GM19023 (cell line): ENCODE results near the gene ATXN7L1.

Experiments used
- ATAC-seq: cut with Tn5 transposase; IDR thresholded peaks from one replicate; pipeline ENCODE4 v1.9.1; 2021; ENCODE audit warnings: mild to moderate bottlenecking, moderate library complexity; ENCODE audit not compliant: unreplicated experiment

Gene ATXN7L1

DNA sequence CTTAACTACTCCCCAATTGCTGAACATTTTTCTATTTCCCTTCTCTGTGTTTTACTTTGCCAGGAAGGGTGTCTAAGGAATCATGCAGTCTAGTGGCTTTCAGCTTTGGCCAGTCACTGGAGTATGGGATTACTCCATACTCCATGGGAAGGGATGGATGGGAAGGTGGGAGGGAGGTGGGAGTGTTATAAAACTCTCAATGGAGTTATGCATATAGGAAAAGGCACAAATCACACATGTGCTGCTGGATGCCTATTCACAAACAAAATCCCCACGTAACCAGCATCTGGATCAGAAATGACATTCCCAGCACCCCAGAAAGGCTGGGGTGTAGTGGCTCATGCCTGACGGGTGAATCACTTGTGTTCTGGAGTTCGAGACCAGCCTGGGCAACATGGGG, 125.3 kb downstream of the ATXN7L1 start:
- ATAC-seq: no peak

DNA sequence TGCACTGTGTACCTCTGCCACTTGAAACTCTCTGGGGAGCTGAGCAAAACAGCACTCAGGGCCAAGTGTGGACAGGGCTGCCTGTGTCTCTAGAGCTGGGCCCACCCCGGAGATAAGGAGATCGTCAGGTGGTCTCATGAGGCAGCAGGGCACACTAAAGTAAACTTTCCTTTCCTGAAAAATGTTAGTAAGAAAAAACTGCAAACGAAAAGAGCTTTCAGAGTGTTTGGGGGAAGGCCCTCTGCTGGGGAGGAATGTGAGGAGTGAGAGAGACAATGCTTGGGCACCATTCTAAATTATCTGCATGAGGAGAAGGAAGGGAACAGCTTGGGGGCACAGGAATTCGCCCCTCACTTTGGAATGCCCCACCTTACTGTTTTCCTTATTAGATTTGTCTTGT, 127.7 kb downstream of the ATXN7L1 start:
- no peak for ATAC-seq

DNA sequence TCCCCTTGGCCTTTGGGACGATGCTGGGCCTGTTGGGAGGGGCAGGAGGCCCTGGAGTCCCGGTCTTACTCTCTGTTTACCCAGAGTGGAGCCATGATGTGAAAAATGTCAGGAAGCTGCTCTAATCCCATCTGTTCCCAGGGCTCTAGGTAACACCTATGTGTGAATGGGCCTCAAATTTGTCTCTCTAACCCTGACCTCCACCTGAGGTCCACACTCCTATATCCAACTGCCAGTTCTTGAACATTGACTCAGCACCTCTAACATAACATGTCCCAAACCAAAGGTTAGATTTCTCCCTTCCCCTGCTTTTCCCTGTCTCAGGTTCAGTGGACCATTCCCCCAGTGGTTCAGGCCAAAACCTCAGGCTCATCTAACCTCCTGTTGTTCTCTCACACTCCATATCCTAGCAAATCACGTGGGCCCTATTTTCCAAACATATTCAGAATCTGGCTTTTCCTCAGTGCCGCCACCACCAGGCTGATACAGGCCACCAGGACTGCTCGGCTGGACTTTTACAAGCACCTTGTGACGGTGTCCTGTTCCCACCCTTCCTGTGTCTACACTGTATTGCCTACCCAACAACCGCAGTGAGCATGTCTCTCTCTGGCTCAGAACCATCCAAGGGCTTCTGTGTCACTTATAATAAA, 130.6 kb downstream of the ATXN7L1 start:
- no peak for ATAC-seq

DNA sequence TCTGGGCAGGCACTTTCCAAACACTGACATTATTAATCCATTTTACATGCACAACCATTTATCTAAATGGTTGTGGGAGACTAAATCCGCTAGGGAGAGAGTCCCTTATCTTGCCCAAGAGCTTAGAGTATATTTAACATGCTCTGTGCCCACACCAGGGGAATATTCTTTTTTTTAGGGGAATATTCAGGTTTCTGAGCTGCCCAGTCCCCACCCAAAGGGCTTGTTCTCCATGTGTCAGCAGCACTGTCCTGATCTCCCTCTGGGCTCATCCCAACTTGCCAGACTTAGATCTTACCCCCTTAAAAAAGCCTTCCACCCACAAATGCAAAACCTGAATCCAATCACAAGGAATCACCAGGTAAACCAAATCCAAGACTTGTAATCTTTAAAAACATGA, 132.1 kb downstream of the ATXN7L1 start:
- no peak for ATAC-seq

DNA sequence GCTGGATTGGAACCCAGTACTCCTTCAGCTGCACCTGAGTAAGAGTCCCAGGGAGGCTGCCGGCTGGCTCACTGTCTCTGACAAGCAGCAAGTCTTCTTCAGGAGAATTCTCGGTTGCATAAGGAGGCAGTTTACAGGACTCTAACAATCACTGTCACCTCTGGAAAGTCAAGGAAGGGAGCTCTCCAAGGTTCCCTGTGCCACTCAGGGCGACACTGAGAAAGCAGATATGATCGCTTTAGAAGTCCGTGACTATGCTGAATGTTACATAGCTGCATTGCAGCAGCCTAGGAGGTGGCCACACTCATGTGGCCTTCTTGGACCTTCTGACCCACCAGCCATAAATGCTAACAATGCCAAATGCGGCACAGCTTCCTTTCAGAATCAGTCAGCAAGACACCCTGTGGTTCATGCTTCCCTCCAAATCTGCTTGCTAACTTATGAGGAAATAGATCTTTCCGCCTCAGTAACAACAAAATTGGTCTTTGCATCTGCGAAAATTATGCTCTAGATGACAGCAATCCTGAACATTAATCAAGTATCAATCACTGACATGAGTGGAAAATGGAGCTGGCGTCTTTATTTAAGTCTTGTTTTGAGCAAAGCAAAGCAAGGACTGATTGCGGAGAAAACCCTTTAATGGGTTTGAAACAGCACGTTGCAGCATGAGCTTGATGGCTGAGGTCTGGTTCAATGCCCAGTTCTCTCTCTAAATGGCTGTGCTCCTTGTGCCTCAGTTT, 132.9 kb downstream of the ATXN7L1 start:
- no peak for ATAC-seq

DNA sequence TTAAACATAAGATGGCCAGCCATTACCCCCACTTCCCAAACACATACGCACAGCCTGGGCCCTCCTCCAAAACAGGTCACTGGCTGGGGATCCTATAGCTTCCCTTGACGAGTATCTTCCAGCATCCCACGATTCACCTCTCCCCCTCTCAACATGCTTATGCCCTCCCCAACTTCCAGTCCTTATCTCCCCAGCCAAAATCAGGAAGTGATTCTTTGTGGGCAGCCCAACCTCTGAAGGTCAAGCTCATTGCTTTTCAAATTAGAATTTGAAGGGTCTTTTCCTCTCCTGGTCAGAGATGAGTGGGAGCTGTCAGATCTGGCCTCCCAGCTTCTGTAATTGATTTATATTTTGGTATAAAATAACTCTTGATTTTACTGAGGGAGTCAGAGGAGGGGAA, 133.6 kb downstream of the ATXN7L1 start:
- ATAC-seq: no peak

DNA sequence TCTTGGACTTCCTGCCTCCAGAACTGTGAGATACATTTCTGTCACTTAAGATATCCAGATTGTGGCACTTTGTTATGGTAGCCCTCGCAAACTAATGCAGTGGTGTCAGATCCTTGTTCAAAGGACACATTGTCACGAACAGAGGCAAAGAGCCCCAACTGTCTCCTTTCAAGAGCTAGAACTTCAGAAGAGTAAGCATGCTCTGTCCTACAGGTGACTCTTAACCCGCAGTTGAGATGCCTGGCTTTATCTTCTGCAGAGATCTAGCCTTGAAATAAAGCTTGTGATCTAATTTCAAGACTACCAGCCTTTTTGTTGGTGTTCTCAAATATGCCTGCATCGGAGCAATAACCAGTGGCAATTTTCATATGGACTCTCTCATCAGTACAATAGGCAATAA, 134.4 kb downstream of the ATXN7L1 start:
- ATAC-seq: no peak

DNA sequence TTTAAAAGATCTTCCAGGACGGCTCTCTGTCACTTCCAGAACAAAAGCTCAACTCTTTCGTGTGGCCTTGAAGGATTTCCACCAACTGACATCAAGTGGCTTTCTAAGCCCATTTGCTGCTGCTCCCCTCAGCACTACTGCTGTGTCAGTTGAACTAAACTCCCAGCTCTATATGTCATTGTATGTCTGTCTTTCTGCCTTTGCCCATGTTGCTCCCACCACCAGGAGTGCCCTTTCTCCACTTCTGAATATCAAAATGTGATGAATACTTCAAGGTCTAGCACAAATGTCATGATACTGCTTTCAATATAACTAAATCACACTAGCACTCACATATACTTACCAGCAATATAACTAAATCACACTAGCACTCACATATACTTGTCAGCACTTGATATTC, 138.3 kb downstream of the ATXN7L1 start:
- no peak for ATAC-seq

DNA sequence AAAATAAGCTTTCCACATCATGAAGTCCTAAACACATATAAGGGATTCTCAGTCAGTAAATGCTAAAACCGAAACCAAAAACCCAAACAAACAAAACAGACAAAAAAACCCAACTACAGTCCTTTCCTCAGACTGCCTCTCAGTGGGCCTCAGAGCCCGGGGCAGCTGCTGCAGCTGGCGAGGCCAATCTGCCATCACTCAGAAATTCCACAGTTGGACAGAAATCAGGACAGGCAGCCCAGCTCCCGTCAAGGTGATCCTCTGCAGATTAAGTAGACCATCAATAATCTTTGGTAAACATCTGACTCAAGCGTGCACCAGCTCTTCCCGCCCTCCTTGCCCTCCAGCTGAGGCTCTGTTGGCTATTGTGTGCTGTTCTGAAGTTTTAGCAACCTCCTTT, 142.2 kb downstream of the ATXN7L1 start:
- ATAC-seq: no peak

DNA sequence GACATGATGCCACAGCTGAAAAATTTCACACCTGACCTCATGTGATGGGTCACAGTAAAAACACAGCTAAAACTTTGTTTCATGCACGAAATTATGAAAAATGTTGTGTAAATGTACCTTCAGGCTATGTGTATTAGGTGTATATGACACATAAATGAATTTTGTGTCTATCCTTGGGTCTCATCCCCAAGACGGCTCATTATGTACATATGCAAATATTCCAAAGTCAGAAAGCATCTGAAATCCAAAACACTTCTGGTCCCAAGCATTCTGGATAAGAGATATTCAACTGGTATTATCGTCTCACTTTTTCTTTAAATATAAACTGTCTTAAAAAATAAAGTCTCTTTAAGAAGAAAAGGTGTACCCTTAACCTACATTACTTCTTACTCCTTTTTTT, 145.4 kb downstream of the ATXN7L1 start:
- no peak for ATAC-seq

DNA sequence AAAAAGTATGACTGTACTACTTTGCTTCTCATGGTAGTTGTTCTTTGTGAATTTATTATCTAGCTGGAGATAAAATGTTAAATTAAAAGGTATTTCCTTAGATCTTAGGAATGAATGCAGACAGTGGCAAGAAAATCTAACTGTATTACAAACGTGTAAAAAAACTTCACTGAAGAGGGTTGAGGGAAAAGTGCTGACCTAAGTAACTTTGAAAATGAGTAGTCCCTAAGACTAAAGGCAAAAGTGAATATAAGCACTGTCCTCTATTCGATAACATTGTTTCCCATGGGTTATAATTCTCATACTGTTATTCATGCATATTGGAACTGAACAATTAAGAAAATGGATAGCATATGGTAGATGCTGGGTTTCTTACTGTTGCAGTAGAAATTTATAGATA, 148.4 kb downstream of the ATXN7L1 start:
- no peak for ATAC-seq

DNA sequence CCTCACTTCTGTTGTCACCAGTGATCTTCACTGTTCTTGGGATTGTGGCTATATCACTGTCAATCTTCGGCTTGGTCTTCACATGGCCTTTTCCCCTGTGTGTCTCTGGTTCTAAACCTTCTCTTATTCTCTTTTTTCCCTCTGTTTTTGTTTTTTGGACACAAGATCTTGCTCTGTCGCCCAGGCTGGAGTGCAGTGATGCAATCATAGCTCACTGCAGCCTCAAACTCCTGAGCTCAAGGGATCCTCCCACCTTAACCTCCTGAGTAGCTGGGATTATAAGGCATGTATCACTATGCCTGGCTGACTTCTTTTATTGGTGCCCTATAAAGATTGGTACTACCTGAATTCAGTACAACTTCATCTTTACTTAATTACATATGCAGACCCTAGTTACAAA, 151.7 kb downstream of the ATXN7L1 start:
- ATAC-seq: no peak

DNA sequence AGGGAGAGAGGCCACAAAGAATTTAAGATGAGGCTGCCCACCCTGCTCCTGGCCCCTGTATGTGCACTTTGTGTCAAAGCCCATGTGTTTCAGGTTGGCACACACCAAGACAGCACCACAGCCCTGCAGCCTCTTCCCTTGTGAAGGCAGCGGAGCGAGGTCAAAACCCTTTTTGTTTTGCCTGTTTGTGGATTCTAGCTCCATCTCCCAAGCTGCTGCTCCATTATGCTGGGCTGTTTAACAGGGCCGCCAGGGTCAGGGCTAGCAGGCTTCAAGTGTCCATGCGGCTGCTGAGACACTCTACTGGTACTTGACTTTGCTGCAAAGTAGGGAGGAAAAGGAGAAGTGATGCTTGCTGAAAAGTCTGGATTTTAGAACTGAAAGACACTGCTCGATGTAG, 152.8 kb downstream of the ATXN7L1 start:
- ATAC-seq: no peak

DNA sequence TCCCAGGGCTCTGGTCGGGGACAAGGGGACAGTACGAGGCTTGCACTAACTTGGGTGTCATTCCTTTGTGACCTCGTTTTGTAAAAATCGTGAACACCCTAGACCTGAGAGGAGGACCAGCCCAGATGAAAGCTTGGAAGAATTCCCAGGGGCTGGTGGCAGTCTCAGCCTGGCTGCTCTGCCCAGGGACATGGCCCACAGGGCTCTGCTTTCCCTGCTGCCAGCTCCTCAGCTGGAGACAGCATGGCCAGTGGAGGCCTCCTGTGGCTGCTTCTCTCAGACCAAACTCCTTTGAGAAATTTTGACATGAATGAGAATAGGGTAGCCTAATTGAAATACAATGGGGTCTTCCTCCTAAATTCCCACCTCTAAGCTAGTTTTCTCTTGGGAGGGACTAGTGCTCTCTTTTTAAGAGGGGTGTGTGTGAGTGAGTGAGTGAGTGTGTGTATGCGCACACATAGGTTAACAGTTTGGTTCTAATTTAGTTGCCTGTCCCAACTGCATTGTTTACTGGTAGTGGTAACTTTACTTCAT, 154.8 kb downstream of the ATXN7L1 start:
- ATAC-seq: no peak

DNA sequence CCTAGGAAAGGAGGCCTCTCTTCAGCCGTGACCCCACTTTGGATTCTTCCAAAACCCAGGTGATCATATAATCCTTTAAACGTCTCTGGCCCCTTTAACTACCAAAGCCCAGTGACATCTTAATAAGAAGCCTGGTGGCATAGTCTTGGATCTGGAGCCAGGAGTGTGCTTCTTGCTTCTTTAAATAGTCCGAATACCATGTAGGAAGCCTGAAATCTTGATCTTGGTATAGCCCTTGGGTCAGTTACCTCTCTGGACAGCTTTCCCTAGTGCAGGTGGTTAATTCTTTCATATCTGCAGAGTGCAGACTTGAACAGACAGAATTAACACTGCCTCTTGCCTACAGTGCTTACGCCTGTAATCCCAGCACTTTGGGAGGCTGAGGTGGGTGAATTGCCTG, 156.5 kb downstream of the ATXN7L1 start:
- no peak for ATAC-seq

DNA sequence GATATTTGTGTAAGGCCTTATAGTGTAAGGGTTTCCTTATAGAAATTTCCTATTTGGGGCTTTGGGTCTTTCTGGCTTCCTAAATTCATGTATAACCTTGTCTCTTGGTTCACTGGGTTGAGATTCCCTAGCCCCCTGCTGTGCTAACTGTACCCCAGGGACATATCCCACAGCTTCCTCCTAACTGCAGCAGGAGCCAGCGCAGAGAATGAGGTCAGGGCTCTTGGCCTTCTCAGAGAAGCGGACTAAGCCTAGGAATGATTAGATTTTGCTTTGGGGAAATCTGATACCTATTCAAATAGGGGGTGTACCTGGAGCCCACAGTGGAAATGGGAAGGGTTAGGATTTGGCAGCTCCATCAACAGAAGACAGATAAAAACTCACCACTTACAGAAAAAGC, 157.0 kb downstream of the ATXN7L1 start:
- ATAC-seq: no peak

DNA sequence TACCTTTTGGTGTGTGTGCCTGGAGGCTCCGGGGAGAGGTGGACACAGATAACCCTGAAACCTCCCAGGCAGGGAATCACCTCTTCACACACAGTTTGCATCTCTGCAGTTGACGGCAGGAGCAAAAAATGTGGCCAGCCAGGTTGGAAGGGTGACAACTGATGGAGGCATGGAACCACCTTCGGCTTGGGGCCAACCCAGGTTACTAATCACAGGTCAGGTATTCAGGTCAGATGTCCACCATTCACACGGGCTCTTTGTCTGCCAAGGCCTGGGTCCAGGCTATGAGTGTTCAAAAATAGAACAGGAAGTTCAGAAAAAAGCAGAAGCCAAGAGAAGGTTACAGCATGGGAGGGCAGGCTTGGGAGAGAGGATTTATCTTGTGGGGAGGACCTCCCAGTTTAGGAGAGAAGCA, 157.9 kb downstream of the ATXN7L1 start:
- no peak for ATAC-seq

DNA sequence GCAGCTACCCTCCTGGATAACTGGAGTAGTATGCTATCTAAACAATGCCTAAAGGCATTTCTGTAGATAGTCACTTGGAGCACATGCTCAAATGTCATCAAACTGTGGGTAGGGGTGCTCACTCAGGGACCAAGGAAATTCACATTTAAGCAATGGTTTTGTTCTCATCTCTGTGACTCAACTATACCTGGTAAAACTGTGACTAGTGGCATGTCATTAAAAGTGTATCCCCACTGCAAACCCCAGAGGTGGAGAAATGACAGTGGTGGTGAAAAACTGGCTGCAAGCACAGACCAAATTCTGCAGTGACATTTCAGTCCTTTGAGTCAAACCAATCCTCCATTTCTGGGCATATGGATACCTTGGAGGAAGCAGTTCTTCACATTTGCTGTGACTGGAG, 160.9 kb downstream of the ATXN7L1 start:
- ATAC-seq: no peak

DNA sequence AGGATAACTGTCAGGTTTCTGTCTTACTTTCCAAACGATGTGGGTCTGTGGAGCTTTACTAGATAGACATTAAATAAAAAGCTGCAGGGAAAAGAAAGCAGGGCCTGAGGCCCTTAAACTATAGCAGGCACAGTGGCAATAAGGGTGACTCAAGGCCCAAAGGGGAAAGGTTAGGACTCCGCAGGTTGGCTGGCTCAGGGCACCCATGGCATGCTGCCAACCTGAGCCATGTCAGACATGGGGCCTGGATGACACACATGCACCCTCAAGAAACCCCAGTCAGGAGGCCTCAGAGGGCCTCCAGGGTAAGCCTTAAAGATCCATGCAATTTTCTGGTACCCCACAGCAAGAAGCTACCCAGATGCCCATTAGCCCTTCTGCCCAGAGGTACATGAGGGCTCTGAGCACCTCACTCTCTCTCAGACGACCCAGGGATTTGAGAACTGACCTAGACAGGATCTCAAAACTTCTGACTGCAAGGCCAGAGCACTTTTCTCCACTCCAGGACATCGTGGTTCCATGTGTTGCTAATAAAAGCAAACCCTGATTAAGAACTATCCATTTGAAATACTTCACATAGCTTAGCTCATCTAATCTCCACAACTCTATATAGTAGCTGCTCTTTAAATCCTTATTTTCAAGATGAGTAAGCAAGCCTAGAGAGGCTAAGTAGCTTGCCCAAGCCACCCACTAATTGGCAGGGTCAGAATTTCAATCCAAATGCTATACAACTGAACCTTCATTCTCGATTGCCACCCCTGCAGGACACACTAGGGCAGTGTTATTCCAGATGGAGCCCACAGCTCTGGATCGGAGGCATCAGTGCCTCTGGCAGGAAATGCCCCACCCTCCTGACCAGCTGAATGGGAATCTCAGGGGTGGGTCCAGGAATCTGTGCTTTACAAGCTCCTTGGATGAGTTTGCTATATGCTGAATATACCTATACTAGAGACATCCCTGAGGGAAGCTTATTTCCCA, 162.6 kb downstream of the ATXN7L1 start:
- no peak for ATAC-seq

DNA sequence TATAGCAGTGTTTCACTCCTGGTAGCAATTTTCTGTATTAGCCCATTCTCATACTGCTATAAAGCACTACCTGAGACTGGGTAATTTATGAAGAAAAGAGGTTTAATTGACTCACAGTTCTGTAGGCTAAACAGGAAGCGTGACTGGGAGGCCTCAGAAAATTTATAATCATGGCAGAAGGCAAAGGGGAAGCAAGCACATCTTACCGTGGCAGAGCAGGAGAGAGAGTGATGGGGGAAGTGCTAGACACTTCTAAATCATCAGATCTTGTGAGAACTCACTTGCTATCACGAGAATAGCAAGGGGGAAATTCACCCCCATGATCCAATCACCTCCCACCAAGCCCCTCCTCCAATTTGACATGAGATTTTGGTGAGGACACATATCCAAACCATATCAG, 163.5 kb downstream of the ATXN7L1 start:
- no peak for ATAC-seq

DNA sequence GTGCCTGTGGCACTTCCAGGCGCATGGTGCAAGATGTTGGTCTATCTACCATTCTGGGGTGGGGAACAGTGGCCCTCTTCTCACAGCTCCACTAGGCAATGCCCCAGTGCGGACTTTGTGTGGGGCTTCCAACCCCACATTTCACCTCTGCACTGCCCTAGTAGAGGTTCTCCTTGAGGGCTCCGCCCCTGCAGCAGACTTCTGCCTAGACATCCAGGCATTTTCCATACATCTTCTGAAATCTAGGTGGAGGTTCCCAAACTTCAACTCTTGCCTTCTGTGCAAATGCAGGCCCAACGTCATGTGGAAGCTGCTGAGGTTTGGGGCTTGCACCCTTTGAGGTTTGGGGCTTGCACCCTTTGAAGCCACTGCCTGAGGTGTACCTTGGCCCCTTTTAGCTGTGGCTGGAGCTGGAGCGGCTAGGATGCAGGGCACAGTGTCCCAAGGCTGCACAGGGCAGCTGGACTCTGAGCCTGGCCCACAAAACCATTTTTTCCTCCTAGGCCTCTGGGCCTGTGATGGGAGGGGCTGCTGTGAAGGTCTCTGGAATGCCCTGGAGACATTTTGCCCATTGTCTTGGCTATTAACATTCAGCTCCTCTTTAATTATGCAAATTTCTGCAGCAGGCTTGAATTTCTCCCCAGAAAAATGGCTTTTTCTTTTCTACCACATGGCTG, 164.5 kb downstream of the ATXN7L1 start:
- ATAC-seq: no peak
